Measurements from ENCODE around the gene PCYT1B.

The PCYT1B gene

DNA sequence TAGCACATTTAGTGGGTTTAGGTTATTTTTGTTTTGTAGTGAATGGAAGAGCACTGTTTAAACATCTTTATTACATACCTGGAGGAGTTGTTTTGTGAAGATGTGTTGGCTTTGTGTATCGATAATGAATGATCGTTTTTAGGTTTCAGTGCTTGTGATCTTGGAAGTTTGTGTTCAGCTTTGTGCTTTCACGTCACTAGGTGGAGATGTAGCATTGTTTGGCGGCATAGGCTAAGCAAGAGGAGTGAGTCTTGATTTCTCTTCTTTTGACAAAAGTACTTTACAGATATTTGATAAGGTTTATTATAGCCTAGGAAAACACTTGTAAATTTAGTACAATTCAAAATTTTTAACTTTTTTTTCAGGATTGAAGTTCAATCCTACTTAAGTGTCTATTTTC is 131.7 kb downstream of the PCYT1B start:
- no peak for DNase-seq

DNA sequence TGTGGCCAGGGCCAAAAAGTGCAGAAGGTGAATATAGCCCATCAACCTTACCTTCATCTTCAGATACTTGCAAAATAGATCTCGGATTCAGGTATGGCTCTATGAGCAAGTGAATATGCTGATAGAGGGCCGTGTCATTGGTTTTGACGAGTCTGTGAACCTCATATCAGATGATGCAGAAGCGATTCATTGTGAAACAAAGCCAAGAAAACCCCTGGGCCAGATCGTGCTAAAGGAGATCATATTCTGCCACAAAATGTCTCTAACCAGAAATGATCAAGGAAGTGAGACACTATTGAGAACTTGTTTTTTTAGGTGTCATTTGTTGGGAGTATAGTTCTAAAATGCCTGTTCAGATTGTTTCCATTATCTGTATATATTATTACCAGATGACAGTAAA is 133.7 kb downstream of the PCYT1B start:
- no peak for DNase-seq

- no peak for DNase-seq
These were observed 138.8 kb downstream of the PCYT1B start for GRCh38 chrX:24508375-24508774.
